DOHH2 (cell line): ENCODE data around the gene RAB39A.

Experiments
- CTCF ChIP-seq: fragments of 200-600 bp; sonication (generic); IDR thresholded peaks from one replicate; pipeline ENCODE4 v1.5.1; 2014; ENCODE audit warnings: antibody characterized with exemption, mild to moderate bottlenecking, low read depth, low read length; ENCODE audit not compliant: poor library complexity, severe bottlenecking
- EZH2phosphoT487 ChIP-seq: fragments of 200-600 bp; sonication (generic); IDR thresholded peaks from 2 replicates; pipeline ENCODE4 v1.6.1; 2017; ENCODE audit warnings: borderline replicate concordance, mild to moderate bottlenecking, antibody characterized with exemption, low read length, moderate library complexity, mixed read lengths

- TF ChIP-seq CTCF (no peak), EZH2phosphoT487 (no peak)
Observed at GRCh38 chr11:107951155-107951554, 22.9 kb downstream of the RAB39A start.
